ENCODE data around the gene JMJD6.
"Not testable (repeated sequence)": the region's sequence is repeated elsewhere in the genome, so short reads cannot be mapped to it uniquely, and the experiment has no call there.

DNA sequence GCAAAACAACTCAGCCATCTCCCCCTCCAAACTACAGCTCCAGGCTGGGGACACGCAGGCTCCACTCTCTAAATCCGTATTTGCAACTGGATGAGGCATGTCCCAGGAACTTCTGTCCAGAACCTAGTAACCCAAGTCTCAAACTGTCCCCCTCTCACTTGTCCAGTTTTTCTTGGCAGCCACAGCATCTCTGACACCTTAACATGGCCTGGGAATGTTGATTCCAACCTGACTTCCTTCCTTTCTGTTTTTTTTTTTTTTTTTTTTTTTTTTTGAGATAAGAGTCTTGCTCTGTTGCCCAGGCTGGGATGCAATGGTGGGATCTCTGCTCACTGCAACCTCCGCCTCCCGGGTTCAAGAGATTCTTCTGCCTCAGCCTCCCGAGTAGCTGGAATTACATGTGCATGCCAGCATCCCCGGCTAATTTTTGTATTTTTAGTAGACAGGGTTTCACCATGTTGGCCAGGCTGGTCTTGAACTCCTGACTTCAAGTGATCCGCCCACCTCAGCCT is 27.9 kb downstream of the JMJD6 start:
- not testable (repeated sequence) for TF ChIP-seq POLR2A (IDR thresholded peaks at IDR 0.05)
- TF ChIP-seq, protein P1, sequence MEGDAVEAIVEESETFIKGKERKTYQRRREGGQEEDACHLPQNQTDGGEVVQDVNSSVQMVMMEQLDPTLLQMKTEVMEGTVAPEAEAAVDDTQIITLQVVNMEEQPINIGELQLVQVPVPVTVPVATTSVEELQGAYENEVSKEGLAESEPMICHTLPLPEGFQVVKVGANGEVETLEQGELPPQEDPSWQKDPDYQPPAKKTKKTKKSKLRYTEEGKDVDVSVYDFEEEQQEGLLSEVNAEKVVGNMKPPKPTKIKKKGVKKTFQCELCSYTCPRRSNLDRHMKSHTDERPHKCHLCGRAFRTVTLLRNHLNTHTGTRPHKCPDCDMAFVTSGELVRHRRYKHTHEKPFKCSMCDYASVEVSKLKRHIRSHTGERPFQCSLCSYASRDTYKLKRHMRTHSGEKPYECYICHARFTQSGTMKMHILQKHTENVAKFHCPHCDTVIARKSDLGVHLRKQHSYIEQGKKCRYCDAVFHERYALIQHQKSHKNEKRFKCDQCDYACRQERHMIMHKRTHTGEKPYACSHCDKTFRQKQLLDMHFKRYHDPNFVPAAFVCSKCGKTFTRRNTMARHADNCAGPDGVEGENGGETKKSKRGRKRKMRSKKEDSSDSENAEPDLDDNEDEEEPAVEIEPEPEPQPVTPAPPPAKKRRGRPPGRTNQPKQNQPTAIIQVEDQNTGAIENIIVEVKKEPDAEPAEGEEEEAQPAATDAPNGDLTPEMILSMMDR (IDR thresholded peaks at IDR 0.05): not testable (repeated sequence)

All from Peyer's patch (tissue), 4 donors.